ENCODE data around the gene FTSJ3.

FTSJ3 gene

GRCh38 chr17:63842540-63843386 is 15.3 kb upstream of the FTSJ3 start, which contains the start of gene SMARCD2:
Gene SMARCD2, minus strand, starts transcription at chr17:63842685. Its CDS starts 11 bp downstream, at chr17:63842674.
- DNase-seq (ENCODE audit: low spot score), result peak; percentile 97

GRCh38 chr17:63842173-63842539 is 14.7 kb upstream of the FTSJ3 start:
- no peak for DNase-seq (ENCODE audit: low spot score)

GRCh38 chr17:63841350-63842172 is 14.1 kb upstream of the FTSJ3 start:
- DNase-seq (ENCODE audit: low spot score), result peak; percentile 43

GRCh38 chr17:63840591-63841349 is 13.3 kb upstream of the FTSJ3 start:
- no peak for DNase-seq (ENCODE audit: low spot score)

DNA sequence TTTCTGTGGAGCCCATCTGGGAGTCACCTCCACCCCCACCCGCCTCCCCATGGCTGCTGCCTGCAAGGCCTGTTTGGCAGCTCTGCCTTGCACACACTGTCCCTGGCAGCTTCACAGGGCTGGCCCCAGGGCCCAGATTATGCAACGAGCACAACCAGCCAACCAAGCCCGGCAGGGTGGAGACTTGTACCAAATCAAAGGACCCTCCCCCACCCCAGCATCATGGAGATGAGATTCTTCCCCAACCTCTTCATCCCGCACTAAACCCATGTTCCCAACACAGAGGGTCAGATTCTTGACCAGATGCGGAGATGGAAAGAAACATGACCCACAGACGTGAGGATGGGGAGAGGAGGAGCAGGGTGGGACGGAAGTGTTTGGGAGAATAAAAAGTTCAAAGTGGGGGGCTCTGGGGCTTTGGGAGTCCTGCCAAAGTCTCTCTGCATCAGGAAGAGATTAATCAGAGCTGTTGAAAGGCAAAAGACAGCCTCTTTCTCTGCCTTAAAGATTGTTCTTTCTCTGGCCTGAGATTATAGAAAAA is 11.2 kb upstream of the FTSJ3 start:
- no peak for DNase-seq (ENCODE audit: low spot score)

DNA sequence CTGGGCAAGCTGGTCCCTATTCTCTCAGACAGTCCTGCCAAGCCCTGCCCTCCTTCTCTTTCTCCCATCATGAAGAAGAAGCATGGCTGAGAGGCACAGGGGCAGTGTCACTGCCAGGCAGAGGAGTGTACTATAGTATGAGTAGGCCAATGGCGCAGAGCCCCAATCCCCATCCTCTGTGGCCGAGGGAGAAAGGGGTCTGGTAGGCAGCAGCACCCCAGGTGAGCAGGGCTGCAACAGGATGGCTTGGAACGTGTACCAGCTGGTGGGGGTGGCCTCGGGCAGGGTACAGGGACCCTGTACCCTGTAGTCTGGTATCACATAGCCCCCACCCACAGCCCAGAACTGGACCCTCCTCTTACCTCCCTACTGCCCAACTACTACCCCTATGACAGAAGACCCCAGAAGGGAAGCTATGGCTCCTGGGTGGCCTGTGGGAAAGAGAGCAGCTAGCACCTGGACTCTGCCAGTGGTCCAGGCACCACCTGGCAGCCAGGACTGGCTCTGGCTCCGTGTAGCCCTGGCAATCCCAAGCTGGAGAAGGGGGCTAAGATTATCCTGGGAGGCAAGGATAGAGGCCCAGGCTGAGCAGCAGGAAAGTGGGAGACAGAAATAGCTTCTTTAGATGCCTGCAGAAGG is 10.6 kb upstream of the FTSJ3 start:
- DNase-seq (ENCODE audit: low spot score), result no peak

DNA sequence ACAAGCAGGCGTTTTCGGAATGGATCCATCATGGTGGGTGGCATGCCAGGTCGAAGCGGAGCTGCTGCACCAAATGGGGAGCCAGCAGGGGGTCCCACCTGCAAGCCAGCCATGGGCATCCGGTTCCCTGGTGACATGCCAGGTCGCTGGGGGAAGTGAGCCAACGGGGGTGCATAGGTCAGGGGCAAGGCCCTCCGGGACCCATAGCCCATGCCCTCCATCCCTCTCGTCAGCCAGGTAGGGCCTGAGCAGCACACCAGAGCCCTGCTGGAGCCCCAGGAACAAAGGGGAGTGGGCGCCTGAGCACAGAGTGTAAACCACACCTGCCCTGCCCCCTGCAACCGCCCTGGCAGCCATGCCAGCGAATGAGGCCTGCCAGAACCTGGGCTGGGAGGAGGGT is 10.0 kb upstream of the FTSJ3 start:
- DNase-seq (ENCODE audit: low spot score), result no peak

GRCh38 chr17:63836811-63837210 is 9.3 kb upstream of the FTSJ3 start:
- DNase-seq (ENCODE audit: low spot score), result no peak

DNA sequence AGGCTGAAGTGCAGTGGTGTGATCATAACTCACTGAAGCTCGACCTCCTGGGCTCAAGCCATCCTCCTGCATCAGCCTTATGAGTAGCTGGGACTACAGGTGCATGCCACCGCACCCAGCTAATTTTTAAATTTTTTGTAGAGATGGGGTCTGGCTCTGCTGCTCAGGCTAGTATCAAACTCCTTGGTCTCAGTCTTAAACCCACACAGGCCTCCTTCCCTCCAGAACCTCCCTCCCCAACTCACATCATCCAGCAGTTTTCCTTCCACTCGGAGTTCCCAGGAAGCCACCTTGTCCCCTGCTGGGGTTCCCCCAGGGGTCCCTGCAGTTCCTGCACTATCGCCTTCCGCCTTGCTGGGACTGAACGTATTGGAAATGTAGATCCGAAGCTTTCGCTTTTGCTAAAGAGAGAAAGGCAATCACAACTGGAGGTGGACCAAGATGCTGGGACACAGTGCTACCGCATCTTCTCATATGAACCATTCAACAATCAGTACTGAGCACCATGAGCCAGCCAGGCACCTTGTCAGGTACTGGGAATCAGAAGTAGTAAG is 7.8 kb upstream of the FTSJ3 start:
- no peak for DNase-seq (ENCODE audit: low spot score)

DNA sequence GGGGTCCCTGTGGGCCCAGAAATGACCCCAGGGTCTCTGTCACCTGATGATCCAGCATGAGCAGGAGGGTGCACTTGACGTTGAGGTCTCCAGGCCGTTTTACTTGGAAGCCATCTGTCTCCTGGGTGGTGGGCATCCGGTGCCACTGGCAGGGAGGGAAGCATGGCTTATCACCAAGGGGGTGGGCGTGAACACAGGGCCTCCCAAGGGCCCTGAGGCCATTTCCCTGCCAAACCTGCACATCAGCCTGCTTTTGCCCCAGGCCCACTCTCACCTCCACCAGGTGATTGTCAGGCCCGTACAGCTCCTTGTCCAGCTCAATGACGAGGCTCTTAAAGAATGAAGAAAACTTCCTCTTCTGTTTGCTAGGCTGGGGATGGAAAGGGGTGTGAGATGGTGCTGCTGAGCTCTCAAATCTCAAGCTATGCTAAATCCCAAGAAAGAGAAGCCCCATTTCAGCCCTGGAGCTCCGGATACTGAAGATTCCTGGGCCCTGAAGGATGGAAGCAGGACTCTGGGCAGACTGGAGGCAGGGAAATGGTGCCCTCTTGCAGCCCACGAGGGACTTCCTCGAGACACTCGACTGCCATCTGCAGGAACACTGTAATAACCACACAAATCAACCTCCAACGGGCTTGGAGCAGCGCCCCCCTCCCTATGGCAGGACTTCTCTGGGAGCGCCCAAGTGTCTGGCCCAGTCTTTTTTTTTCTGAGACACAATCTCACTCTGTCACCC is 7.1 kb upstream of the FTSJ3 start:
- DNase-seq (ENCODE audit: low spot score), result peak; percentile 65

DNA sequence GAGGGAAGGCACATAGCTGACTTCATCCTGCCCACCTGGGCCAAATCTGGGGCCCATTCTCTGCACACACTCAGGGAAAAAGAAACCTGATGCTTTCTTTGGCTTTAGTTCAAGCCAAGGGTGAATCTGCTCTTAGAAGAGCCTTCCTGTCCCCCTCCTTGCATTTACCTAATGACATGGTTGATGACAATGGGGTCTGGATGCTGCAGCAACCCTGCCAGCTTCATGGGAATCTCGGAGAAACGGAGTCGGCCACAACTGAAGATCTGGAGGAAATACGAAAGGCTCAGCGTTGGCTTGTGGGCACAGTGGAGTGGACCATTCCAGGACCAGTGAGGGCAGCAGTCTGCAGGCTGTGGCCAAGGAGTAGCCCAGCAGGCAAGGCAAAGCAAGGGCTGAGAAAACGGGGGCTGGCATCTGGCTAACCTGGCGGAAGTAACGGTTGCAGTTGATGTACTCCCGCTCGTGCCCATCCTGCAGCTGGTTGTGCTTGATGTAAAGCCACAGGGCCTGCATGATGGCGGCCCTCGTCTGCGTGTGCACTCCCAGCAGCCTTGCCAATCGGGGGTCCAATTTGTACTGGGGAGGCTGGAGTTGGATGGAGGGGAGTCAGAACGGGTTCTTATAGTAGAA is 6.4 kb upstream of the FTSJ3 start:
- no peak for DNase-seq (ENCODE audit: low spot score)

- no peak for DNase-seq (ENCODE audit: low spot score)
Observed at GRCh38 chr17:63833026-63833740, 5.7 kb upstream of the FTSJ3 start.

DNA sequence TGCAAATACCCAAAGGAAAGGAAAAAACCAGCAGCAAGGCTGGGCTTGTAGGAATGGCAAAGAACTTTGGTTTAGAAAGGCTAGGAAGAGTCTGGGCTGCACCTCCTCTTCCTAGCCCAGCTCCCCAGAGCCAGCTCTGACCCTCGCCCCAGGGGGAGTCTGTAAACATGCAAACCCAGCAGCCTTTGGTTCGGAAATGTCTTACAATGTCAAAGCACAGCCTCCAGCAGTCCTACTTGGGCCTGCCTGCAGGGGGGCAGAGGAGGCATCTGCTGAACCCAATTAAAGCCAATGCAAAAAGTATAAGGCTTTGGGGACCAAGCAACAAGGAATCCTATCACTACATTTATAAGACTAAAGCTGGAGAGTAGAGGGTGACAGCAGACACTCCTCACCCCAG is 5.0 kb upstream of the FTSJ3 start:
- no peak for DNase-seq (ENCODE audit: low spot score)

DNA sequence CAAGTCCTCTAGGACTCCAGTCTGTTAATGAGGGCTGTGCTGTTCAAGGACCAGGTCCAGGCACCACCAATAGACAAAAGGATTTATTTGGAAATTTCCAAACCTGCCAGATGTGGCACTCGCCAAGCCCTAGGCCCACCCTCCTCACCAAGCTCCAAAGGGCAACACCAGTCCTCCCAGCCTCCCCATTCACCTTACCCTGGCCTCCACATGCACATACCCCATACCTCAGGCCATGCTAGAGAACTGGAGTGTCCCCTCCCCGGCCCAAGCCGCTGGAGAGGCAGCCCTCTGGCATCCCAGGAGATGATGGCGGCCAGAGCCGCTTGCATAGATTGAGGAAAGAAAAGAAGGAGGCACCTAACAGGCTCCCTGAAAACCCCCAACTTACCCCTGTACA is 4.6 kb upstream of the FTSJ3 start:
- no peak for DNase-seq (ENCODE audit: low spot score)

DNA sequence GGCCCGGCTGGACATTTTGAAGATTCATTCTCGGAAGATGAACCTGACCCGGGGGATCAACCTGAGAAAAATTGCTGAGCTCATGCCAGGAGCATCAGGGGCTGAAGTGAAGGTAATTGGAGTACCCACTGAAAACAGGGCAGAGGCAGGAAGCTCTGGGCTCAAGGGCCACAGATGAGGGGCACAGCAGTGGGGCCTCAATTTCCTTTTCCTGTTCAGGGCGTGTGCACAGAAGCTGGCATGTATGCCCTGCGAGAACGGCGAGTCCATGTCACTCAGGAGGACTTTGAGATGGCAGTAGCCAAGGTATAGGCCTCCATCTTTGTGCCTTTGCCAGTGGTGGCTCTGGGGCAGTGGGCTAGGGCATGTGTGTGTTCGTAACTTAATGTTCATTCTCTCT is 4.0 kb upstream of the FTSJ3 start:
- DNase-seq (ENCODE audit: low spot score), result no peak

DNA sequence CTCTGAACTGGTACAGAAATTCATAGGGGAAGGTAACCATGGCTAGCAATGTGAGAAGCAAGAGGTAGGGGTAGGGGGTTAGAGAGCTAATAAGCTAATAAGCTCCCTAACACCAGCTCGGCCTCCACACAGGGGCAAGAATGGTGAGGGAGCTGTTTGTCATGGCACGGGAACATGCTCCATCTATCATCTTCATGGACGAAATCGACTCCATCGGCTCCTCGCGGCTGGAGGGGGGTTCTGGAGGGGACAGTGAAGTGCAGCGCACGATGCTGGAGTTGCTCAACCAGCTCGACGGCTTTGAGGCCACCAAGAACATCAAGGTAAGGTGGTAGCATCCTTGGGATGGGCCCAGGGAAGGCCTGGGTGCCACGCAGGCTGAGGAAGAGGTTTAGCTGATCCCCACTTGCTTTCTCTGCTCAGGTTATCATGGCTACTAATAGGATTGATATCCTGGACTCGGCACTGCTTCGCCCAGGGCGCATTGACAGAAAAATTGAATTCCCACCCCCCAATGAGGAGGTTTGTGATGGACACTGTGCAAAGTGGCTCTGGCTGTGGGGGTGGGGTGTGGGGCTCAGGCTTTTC is 3.5 kb upstream of the FTSJ3 start:
- DNase-seq (ENCODE audit: low spot score), result no peak

GRCh38 chr17:63830278-63830677 is 2.8 kb upstream of the FTSJ3 start:
- no peak for DNase-seq (ENCODE audit: low spot score)

GRCh38 chr17:63828936-63829335 is 1.5 kb upstream of the FTSJ3 start:
- DNase-seq (ENCODE audit: low spot score), result no peak

DNA sequence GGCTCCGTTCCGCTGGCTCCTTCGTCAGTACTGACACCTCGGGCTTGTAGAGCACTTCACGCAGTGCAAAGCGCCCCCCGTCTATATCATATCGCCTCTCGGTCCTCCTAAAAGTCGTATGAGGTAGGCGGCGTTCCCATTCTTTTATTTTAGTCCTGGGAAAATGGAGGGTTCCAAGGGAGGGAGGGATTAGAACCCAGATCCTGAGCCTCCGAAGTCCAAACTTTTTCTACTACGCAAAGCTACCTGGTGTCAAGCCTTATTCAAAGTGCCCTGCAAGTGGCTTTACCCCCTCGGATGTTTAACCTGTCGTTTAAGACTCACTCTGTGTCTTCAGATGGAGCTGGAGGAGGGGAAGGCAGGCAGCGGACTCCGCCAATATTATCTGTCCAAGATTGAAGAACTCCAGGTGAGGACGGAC is 348 bp upstream of the FTSJ3 start:
- no peak for DNase-seq (ENCODE audit: low spot score)
